Measurements from ENCODE around the gene PDK3.

DNA sequence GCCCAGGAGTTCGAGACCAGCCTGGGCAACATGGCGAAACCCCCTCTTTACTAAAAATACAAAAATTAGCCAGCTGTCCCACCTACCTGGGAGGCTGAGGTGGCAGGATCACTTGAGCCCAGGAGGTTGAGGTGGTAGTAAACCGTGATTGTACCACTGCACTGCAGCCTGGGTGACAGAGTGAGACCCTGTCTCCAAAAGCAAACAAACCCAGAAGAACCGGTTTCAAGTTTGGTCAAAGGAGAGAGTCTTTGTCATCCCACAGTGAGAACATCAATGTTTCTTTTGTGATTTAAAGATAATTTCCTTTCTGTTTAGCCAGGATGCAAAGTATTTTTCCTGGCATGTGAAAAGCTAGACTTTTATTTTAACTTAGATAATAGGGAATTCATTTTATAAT, 26.7 kb downstream of the PDK3 start:
- TF ChIP-seq POLR2AphosphoS5 (IDR thresholded peaks at IDR 0.05) (no peak), EP300 (IDR thresholded peaks at IDR 0.05) (no peak)

Measured in suprapubic skin (tissue), 4 donors.